Suprapubic skin (tissue), 4 donors: ENCODE results near the gene KCNH5. TPM values are rescaled to one million over a fixed set of nuclear protein-coding genes. Genes with fewer than 3 reads are reported as not detected.

ENCODE experiments used
- DNase-seq, 2 donors: peaks; one replicate each; pipeline ENCODE4 v3.0.0-alpha.2; 2019; ENCODE audit warnings: low spot score in 2 of 2
- H3K27ac ChIP-seq: fragments of 200-600 bp; sonication (generic); one replicate; pipeline ENCODE4 v1.5.1; 2019
- H3K27me3 ChIP-seq: fragments of 200-600 bp; sonication (generic); one replicate; pipeline ENCODE4 v1.5.1; 2019
- H3K36me3 ChIP-seq: fragments of 200-600 bp; sonication (generic); one replicate; pipeline ENCODE4 v1.5.1; 2019
- H3K4me1 ChIP-seq: fragments of 200-600 bp; sonication (generic); one replicate; pipeline ENCODE4 v1.5.1; 2019
- H3K4me3 ChIP-seq: fragments of 200-600 bp; sonication (generic); one replicate; pipeline ENCODE4 v1.5.1; 2019; ENCODE audit warnings: mild to moderate bottlenecking
- H3K9me3 ChIP-seq: fragments of 200-600 bp; sonication (generic); one replicate; pipeline ENCODE4 v1.5.1; 2019
- CTCF ChIP-seq, 2 donors: fragments of 200-600 bp in 1 of 2; fragments of 450-650 bp in 1 of 2; sonication (generic) in 1 of 2; IDR thresholded peaks; one replicate each; pipeline ENCODE4 v1.5.1; 2016 to 2019; ENCODE audit warnings: antibody characterized with exemption in 2 of 2, mild to moderate bottlenecking in 1 of 2, moderate library complexity in 1 of 2
- EP300 ChIP-seq: sonication (generic); formaldehyde crosslinking; IDR thresholded peaks from one replicate; pipeline ENCODE4 v1.6.1; 2017; ENCODE audit warnings: antibody characterized with exemption
- POLR2A ChIP-seq, 2 donors: fragments of 450-650 bp; IDR thresholded peaks; one replicate each; pipeline ENCODE4 v1.6.1; 2017; ENCODE audit warnings: antibody characterized with exemption in 2 of 2, mild to moderate bottlenecking in 2 of 2, moderate library complexity in 2 of 2
- POLR2AphosphoS5 ChIP-seq, 3 donors: sonication (generic); formaldehyde crosslinking; IDR thresholded peaks; one replicate each; pipeline ENCODE4 v1.6.1; 2017; ENCODE audit warnings: antibody characterized with exemption in 3 of 3
- WGBS: methylation state at CpG from one replicate; pipeline ENCODE4 v1.1.5; 2018; 5-methylcytosine and 5-hydroxymethylcytosine counted together
- total RNA-seq, 4 donors: library from RNA; depleted of rRNA; stranded (reverse); fragments of >200 nt; gene quantifications; one replicate each; pipeline ENCODE4 v1.1.0, GENCODE V29; 2016

The KCNH5 gene
- total RNA-seq, 4 donors from 2014 or later, result 0.31 to 0.79 TPM; not detected in 2

GRCh38 chr14:62739647-62740046 lies 305.6 kb downstream of the KCNH5 start:
- no peaks in the 10 kb centered on the region for H3K9me3 ChIP-seq
- H3K4me3 ChIP-seq, result no peak overlapping the region
- DNase-seq, result no peak
- H3K27me3 ChIP-seq, result no peaks in the 10 kb centered on the region
- no peaks in the 10 kb centered on the region for H3K4me1 ChIP-seq
- TF ChIP-seq CTCF (IDR thresholded peaks at IDR 0.05), result no peak
- TF ChIP-seq POLR2A (IDR thresholded peaks at IDR 0.05), result no peak
- no peak for TF ChIP-seq POLR2AphosphoS5 (IDR thresholded peaks at IDR 0.05)
- TF ChIP-seq EP300, result no peak
- no peaks in the 10 kb centered on the region for H3K36me3 ChIP-seq
- H3K27ac ChIP-seq, result no peak overlapping the region
- WGBS, result 73% methylated on average over 3 of the region's 3 CpGs

GRCh38 chr14:62736048-62737043 lies 308.9 kb downstream of the KCNH5 start:
- 74% methylated on average over 8 of the region's 8 CpGs for WGBS
- H3K4me3 ChIP-seq, result no peak overlapping the region
- DNase-seq, result no peak
- no peaks in the 10 kb centered on the region for H3K36me3 ChIP-seq
- no peaks in the 10 kb centered on the region for H3K4me1 ChIP-seq
- no peak overlapping the region for H3K27ac ChIP-seq
- no peak for TF ChIP-seq POLR2AphosphoS5 (IDR thresholded peaks at IDR 0.05)
- no peak for TF ChIP-seq EP300
- TF ChIP-seq POLR2A (IDR thresholded peaks at IDR 0.05), result no peak
- no peak for TF ChIP-seq CTCF (IDR thresholded peaks at IDR 0.05)
- H3K9me3 ChIP-seq, result no peaks in the 10 kb centered on the region
- H3K27me3 ChIP-seq, result no peaks in the 10 kb centered on the region

DNA sequence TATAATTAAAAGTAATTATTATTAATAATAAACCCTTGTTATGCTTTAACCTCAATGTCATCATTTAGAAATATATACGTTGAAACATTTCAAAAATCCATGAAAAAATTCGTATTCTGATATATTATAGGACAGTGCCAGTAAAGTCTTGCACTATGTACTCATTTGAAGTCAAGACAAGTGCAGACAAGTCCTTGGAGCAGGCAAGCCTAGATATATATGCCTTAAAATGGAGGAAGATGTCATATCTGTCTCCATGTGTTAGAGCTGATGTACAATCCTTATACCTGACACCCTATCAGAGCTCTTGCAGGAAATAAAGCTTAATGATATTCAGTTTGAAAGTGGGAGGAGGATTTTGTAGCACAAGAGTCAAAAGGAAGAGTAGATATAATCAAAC lies 310.4 kb downstream of the KCNH5 start:
- Histone ChIP-seq H3K4me1 (no peaks in the 10 kb centered on the region), H3K4me3 (no peak overlapping the region), H3K9me3 (no peaks in the 10 kb centered on the region), H3K27ac (no peak overlapping the region), H3K27me3 (no peaks in the 10 kb centered on the region), H3K36me3 (no peaks in the 10 kb centered on the region)
- TF ChIP-seq CTCF (IDR thresholded peaks at IDR 0.05), result no peak
- no peak for TF ChIP-seq POLR2A (IDR thresholded peaks at IDR 0.05)
- no peak for TF ChIP-seq POLR2AphosphoS5 (IDR thresholded peaks at IDR 0.05)
- TF ChIP-seq EP300, result no peak
- no peak for DNase-seq
- 54% methylated on average over 2 of the region's 2 CpGs for WGBS

DNA sequence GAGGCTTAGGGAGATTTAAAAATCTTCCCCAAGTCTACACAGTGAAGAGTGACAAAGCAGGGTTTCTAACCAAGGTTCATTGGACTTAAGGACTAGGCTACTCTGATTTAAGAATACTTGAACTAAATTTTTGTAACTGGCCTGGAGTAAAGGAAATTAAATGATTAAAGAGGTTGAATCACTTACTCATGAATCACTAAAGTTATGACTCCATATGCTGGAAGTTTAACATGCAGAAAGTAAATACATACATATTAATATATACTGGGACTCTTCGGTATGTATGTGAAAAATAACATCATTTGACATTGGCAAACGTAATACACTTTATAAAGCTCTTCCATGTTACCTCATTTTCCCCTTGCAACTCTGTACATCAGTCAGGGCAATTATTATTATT lies 322.9 kb downstream of the KCNH5 start:
- no peaks in the 10 kb centered on the region for H3K27me3 ChIP-seq
- no peaks in the 10 kb centered on the region for H3K36me3 ChIP-seq
- H3K9me3 ChIP-seq, result no peaks in the 10 kb centered on the region
- 70% methylated on average over 2 of the region's 2 CpGs for WGBS
- no peaks in the 10 kb centered on the region for H3K4me1 ChIP-seq
- no peak overlapping the region for H3K4me3 ChIP-seq
- DNase-seq, result no peak
- no peak for TF ChIP-seq CTCF (IDR thresholded peaks at IDR 0.05)
- TF ChIP-seq POLR2AphosphoS5 (IDR thresholded peaks at IDR 0.05), result no peak
- no peak for TF ChIP-seq EP300
- no peak for TF ChIP-seq POLR2A (IDR thresholded peaks at IDR 0.05)
- no peak overlapping the region for H3K27ac ChIP-seq

- Histone ChIP-seq H3K4me1 (no peaks in the 10 kb centered on the region), H3K27ac (no peak overlapping the region)
Observed at GRCh38 chr14:62718629-62719028, 326.6 kb downstream of the KCNH5 start.

More at GRCh38 chr14:62718629-62719028, 326.6 kb downstream of the KCNH5 start:
- TF ChIP-seq EP300 (no peak), CTCF (IDR thresholded peaks at IDR 0.05) (no peak), POLR2A (IDR thresholded peaks at IDR 0.05) (no peak), POLR2AphosphoS5 (IDR thresholded peaks at IDR 0.05) (no peak)
- no peak for DNase-seq
- Histone ChIP-seq H3K36me3 (no peaks in the 10 kb centered on the region), H3K9me3 (no peaks in the 10 kb centered on the region), H3K4me3 (no peak overlapping the region), H3K27me3 (no peaks in the 10 kb centered on the region)
- WGBS, result 96% methylated on average over 1 of the region's 1 CpG
